ENCODE measurements around the gene RGL3.
A peak's percentile ranks its signal among the peaks of the same experiment; 100 is the strongest.

DNA sequence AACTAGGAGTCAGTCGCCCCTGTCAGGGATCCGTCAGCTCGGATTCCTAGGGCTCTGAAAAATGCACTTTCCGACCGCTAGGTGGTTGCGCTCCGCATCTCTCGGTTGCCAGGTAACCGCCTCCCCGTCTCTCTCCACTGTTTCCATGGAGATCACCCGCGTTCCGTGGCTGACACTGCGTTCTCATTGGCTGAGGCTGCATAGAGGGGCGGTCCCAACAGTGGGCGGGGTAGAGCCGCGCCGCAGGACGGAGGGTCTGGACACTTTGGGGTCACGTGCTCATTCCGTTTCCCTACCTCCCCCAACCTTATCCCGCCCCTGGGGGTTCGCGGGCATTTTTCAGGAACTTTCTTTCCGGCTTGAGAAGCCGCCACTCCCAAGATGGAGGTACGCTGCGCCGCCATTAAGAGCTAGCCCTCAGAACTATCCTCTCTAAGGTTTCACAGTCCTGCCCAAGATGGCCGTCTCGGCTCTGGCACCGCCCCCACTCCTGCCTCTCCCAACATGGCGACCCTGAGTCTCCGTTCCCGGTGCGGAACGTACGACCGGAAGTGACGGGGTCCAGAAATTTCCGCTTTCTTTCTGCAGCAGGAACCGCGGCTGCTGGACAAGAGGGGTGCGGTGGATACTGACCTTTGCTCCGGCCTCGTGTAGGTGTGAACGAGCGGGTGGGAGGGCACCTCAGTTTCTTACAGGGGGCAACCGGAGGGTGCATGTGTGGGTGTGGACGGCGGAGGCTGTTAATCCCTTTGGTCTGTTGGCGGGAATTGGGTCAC lies 16.1 kb upstream of the RGL3 start, which contains the start of the genes ODAD3 and PRKCSH:
- TF ChIP-seq POLR2A (conservative IDR thresholded peaks at IDR 0.05) (peak; percentile 83), CTCFL (IDR thresholded peaks at IDR 0.05; ENCODE audit: borderline replicate concordance, insufficient read depth, low read depth, low read length, poor library complexity, severe bottlenecking) (peak; percentile 86), CEBPB (tag; IDR thresholded peaks at IDR 0.05) (no peak)
- TF ChIP-seq, protein P1, sequence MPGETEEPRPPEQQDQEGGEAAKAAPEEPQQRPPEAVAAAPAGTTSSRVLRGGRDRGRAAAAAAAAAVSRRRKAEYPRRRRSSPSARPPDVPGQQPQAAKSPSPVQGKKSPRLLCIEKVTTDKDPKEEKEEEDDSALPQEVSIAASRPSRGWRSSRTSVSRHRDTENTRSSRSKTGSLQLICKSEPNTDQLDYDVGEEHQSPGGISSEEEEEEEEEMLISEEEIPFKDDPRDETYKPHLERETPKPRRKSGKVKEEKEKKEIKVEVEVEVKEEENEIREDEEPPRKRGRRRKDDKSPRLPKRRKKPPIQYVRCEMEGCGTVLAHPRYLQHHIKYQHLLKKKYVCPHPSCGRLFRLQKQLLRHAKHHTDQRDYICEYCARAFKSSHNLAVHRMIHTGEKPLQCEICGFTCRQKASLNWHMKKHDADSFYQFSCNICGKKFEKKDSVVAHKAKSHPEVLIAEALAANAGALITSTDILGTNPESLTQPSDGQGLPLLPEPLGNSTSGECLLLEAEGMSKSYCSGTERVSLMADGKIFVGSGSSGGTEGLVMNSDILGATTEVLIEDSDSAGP (CRISPR knock-in tag; IDR thresholded peaks at IDR 0.05) = no peak
